Upper lobe of left lung (tissue), 4 donors: ENCODE measurements around the gene PEX14.

Experiments used
- CTCF ChIP-seq, 6 experiments: fragments of 450-650 bp in 4 of 6; fragments of 200-600 bp in 2 of 6; sonication (generic) in 2 of 6; IDR thresholded peaks; one replicate each; pipeline ENCODE4 v1.5.1; 2016 to 2019; ENCODE audit warnings: antibody characterized with exemption in 6 of 6
- EP300 ChIP-seq, 4 donors: sonication (generic); formaldehyde crosslinking; IDR thresholded peaks; one replicate each; pipeline ENCODE4 v1.5.1; 2017; ENCODE audit warnings: antibody characterized with exemption in 4 of 4, control low read depth in 2 of 4
- POLR2A ChIP-seq, 4 donors: fragments of 450-650 bp; IDR thresholded peaks; one replicate each; pipeline ENCODE4 v1.5.1; 2016 to 2017; ENCODE audit warnings: antibody characterized with exemption in 4 of 4, mild to moderate bottlenecking in 2 of 4
- POLR2AphosphoS5 ChIP-seq, 2 donors: sonication (generic); formaldehyde crosslinking; IDR thresholded peaks; one replicate each; pipeline ENCODE4 v1.5.1; 2017; ENCODE audit warnings: antibody characterized with exemption in 2 of 2

- TF ChIP-seq CTCF (IDR thresholded peaks at IDR 0.05), result no peak
- no peak for TF ChIP-seq EP300 (IDR thresholded peaks at IDR 0.05)
- TF ChIP-seq POLR2AphosphoS5 (IDR thresholded peaks at IDR 0.05), result no peak
- TF ChIP-seq POLR2A (IDR thresholded peaks at IDR 0.05), result no peak
Observed at GRCh38 chr1:10569531-10569930, 94.8 kb downstream of the PEX14 start.
